Activated T-helper 9 cell treated with anti-CD3 and anti-CD28 coated beads, Interleukin-2, amount 50 U/mL, for 16 hours (primary cell): ENCODE results near the gene YBEY.

Source experiments
- DNase-seq: peaks from one replicate; pipeline ENCODE4 v3.0.0-alpha.2; 2020; ENCODE audit warnings: low read depth

YBEY gene

DNA sequence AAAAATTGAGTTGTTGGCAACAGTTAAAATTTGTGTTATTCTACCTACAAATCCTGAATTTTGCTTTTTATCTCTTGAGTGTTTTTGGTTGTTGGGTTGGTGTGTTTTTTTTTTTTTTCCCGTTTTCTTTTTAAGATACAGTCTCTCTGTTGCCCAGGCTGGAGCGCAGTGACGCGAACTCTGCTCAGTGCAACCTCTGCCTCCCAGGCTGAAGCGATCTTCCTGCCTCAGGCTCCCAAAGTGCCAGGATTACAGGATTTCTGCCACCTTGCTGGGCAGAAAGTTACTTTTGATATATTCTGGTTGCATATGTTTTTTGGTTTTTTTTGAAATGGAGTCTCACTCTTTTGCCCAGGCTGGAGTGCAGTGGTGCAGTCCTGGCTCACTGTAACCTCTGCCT, 42.0 kb downstream of the YBEY start:
- DNase-seq = no peak

DNA sequence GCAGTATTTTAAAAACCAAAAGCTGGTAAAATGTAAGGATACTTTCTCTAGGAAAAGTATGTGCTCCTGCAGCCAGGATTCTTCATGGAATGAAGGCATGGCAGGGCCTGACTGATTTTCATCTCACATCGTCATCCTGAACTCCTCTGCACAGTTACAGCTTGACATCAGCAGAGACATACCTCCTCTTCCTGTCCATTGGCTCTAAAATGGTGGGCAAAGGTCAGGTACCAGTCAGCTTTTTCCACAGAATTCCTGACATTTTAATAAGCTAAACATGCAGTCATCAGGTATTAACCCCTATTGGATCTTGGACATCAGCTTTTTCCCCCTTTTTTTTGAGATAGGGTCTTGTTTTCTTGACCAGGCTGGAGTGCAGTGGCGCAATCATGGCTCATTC, 43.7 kb downstream of the YBEY start:
- no peak for DNase-seq

DNA sequence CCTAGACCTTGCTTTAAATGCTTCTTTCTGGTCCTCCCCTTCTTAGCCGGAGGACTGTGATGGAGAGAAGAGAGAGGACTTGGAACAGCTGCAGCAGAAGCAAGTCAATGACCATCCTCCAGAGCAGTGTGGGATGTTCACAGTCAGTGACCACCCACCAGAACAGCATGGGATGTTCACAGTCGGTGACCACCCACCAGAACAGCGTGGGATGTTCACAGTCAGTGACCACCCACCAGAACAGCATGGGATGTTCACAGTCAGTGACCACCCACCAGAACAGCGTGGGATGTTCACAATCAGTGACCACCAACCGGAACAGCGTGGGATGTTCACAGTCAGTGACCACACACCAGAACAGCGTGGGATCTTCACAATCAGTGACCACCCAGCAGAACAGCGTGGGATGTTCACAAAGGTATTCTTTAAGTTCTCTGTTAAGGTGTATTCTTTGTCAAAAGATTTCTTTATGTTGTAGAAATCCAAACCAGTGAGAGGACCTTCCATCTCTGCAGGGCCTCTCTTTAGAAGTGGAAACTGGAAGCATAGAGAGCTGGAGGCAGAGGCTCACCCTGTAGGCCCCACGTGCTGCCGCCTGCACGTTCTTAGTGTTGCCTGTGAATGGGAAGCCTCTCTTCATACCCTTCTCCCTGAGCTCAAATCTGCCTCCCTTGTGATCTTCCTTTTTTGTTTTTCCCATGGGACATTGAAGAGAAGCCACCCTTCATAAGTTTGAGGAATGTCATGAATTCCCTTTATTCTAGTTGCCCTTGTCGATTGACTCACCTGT, 48.4 kb downstream of the YBEY start:
- DNase-seq = no peak

DNA sequence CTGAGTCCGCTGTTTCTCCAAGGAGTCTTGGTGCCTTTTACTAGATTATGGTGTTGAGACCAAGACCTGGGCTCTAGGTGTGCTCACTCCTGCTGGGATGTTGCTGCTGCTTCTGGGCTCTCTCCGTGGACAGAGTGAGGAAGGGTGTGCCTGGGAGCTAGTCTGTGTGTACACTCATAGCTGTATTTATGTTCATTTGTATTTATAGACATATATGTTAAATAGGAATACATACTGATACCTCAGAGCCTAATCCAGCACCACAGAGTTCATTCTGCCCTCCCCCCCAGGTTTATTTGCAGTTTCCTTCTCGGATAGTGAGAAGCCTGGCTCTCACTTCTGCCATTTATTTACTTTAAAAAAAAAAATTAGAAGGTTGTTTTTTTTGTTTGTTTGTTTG, 50.5 kb downstream of the YBEY start:
- DNase-seq = no peak

DNA sequence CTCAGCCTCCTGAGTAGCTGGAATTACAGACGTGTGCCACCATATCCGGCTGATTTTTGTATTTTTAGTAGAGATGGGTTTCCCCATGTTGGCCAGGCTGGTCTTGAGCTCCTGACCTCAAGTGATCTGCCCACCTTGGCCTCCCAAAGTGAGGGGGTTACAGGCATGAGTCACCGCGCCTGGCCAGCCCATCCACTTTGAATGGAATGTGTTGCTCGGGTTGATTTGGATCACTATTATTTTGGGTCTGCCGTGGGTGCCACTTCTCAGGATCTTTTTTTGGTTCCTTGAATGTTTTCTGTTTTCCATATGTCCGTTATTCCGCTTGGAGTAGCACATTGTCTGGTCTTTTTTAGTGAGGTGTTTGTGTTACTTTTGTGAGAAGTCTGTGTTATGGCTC, 54.9 kb downstream of the YBEY start:
- DNase-seq = no peak

DNA sequence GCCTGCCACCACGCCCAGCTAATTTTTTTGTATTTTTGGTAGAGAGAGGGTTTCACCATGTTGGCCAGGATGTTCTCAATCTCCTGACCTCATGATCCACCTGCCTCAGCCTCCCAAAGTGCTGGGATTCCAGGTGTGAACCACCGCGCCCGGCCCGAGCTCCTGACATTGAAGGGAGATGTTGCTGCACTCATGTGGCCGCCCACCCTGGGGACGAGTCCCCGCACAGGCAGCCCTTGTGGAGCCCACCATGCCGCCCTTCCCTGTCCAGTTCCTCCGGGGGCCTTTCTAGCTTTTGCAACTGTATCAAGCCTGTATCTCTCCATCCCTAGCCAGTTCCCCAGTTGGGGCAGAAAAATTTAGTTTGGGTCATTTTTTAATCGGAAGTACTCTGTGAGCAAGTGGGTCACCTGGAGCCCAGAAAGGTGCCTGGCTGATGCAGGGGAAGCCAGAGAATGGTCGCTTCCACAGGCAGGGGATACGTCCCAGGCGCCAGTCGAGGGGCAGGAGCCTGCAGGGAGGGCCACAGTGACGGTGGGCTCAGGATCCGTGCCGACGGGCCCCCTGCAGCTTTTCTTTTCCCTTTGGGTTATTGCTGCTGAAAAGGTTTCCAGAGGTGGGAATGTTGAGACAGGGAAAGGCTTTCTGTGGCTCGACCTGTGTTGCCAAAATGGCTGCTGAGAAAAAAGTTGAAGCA, 58.2 kb downstream of the YBEY start:
- DNase-seq = no peak

DNA sequence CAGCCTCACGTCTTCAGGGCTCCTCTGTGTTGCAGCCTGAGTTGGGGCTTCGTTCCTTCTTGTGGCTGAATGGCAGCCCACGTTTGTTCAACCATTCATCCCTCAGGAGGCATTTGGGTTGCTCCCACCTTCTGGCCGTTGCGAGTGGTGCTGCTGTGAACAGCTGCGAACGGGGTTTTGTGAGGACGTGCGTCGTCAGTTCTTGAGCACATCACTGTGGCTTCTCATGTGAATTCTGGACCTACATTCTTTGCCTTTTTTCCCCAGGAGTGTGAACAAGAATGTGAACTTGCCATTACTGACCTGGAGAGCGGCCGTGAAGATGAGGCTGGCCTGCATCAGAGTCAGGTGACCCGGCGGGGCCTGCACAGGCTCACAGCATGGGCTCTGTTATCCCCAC, 59.7 kb downstream of the YBEY start:
- DNase-seq = no peak

DNA sequence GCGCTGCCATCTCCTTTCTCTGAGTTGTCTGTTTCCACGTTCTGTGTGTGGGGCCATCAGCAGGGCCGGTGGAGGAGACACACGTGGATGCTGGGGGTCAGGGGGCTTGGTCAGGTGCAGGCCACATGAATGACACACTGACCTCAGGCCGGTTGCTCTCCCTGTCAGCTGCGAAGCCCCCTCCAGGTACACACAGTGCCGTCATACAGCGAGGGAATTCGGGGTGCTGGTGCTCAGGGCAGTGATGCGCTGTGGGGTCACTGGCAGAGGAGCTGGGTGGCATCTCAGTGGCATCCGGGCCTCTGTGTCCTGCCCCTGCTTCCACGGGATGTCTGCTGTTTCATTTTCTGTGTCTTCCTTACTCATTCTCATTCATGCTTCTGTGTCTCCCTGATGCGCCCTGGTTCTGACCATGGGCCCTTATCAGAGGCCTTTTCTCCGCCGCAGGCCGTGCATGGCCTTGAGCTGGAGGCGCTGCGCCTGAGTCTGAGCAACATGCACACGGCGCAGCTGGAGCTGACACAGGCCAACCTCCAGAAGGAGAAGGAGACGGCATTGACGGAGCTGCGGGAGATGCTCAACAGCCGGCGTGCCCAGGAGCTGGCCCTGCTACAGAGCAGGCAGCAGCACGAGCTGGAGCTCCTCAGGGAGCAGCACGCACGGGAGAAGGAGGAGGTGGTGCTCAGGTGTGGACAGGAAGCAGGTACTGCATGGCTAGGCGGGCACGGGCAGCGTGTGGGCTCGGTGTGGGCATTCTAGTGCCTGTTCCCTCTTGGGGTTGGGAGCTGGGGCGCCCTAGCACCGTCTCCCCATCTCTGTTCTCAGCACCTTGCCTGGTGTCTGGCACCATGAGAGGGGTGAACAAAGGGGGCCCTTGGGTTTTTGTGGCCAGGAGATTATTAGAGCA, 60.4 kb downstream of the YBEY start:
- no peak for DNase-seq

DNA sequence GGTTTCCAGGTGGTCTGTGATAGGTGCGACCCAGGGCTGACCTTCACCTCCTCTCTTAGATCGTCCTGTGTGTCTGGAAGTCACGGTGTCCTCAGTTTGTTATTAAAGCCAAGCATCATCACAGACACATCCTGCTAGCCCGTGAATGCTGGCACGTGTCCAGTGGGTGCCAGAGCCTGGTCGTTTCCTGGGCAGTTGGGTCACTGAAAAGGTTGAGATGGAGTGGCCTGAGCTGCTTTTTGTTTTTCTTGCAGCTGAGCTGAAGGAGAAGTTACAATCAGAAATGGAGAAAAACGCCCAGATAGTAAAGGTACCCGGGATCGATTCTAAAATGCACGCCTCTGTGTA, 61.0 kb downstream of the YBEY start:
- no peak for DNase-seq
